ENCODE results near the gene LSM12.

DNA sequence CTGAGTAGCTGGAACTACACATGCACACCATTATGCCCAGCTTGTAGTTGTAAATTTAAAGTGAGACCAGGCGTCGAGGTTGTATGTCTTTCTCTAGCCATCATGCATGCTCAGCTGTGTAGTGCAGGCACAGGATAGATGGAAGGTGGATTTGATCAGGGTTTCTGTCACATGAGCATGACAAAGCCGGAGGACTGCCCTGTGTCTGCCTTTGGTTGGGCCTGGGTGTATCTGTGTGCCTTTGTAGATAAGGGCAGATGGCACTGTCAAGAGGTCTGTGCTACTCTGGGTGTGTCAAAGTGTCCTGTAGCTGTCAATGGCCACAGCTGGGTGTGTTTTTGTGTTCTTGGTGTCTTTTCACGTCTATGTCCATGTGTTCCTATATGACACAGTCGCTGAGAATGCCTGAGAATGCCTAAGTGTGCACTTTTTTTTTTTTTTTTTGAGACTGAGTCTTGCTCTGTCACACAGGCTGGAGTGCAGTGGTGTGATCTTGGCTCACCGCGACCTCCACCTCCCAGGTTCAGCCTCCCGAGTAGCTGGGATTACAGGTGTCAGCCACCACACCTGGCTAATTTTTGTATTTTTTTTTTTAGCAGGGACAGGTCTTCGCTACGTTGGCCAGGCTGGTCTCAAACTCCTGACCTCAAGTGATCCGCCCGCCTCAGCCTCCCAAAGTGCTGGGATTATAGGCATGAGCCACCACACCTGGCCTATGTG, 66.2 kb downstream of the LSM12 start:
- TF ChIP-seq CTCF (IDR thresholded peaks at IDR 0.05; ENCODE audit: low read depth, low read length) (no peak), POLR2A (IDR thresholded peaks at IDR 0.05; ENCODE audit: extremely low read depth, insufficient read length) (no peak)
